AG08396 (cell line): ENCODE measurements around the gene LGALS1.
A peak's percentile ranks its signal among the peaks of the same experiment; 100 is the strongest.
"Not testable (repeated sequence)": the region's sequence is repeated elsewhere in the genome, so short reads cannot be mapped to it uniquely, and the experiment has no call there.

Experiments used
- DNase-seq: peaks from one replicate; pipeline ENCODE4 v3.0.0; 2012; ENCODE audit warnings: low spot score, mixed read lengths

The LGALS1 gene

GRCh38 chr22:37690407-37690806 is 15.0 kb downstream of the LGALS1 start:
- no peak for DNase-seq

GRCh38 chr22:37690901-37691504 is 15.6 kb downstream of the LGALS1 start:
- DNase-seq: no peak

- DNase-seq: no peak
Measured at GRCh38 chr22:37692627-37693285, 17.3 kb downstream of the LGALS1 start.

- not testable (repeated sequence) for DNase-seq
Measured at GRCh38 chr22:37694131-37694530, 18.7 kb downstream of the LGALS1 start.

GRCh38 chr22:37696260-37696656 is 20.8 kb downstream of the LGALS1 start:
- not testable (repeated sequence) for DNase-seq

GRCh38 chr22:37696657-37697537 is 21.5 kb downstream of the LGALS1 start, which contains the start of gene TRIOBP:
Gene TRIOBP (plus strand): TSS chr22:37697048. CDS start chr22:37701366, 4,318 bp downstream.
- peak; percentile 92 for DNase-seq

GRCh38 chr22:37697538-37697835 is 22.1 kb downstream of the LGALS1 start:
- DNase-seq: no peak

- no peak for DNase-seq
Measured at GRCh38 chr22:37701141-37701786, 25.8 kb downstream of the LGALS1 start.

- DNase-seq: no peak
Measured at GRCh38 chr22:37703906-37704305, 28.5 kb downstream of the LGALS1 start.

GRCh38 chr22:37704645-37705044 is 29.2 kb downstream of the LGALS1 start:
- DNase-seq: no peak

- no peak for DNase-seq
Measured at GRCh38 chr22:37705205-37705604, 29.8 kb downstream of the LGALS1 start.

GRCh38 chr22:37708580-37709444 is 33.4 kb downstream of the LGALS1 start:
- no peak for DNase-seq

- no peak for DNase-seq
Measured at GRCh38 chr22:37709445-37709765, 34.0 kb downstream of the LGALS1 start.

- no peak for DNase-seq
Measured at GRCh38 chr22:37710675-37711074, 35.2 kb downstream of the LGALS1 start.

- DNase-seq: no peak
Measured at GRCh38 chr22:37711490-37711889, 36.1 kb downstream of the LGALS1 start.

- no peak for DNase-seq
Measured at GRCh38 chr22:37713761-37714160, 38.3 kb downstream of the LGALS1 start.

- no peak for DNase-seq
Measured at GRCh38 chr22:37714634-37715033, 39.2 kb downstream of the LGALS1 start.

GRCh38 chr22:37715760-37716159 is 40.3 kb downstream of the LGALS1 start:
- no peak for DNase-seq

- no peak for DNase-seq
Measured at GRCh38 chr22:37716708-37717107, 41.3 kb downstream of the LGALS1 start.

- not testable (repeated sequence) for DNase-seq
Measured at GRCh38 chr22:37717235-37717634, 41.8 kb downstream of the LGALS1 start.

GRCh38 chr22:37717746-37718305 is 42.4 kb downstream of the LGALS1 start:
- DNase-seq: not testable (repeated sequence)
